ENCODE measurements around the gene CRYBG3. TPM values are rescaled to one million over a fixed set of nuclear protein-coding genes. Genes with fewer than 3 reads are reported as not detected.

Gene CRYBG3
- total and polyA plus RNA-seq, 2 of the 13 experiments (the other 11 are each of a cell fraction or from before 2014, with no cell fraction given) = 3.8 to 15.9 TPM

- no peaks in the 10 kb centered on the region for H3K27me3 ChIP-seq (ENCODE audit: control insufficient read depth in 1 of 2, insufficient read depth in 2 of 2, low read length in 2 of 2)
- H3K27ac ChIP-seq (ENCODE audit: extremely low read length, insufficient read depth, low read length) = no peak overlapping the region
- POLR2A ChIA-PET = no interaction called here
- H3K4me1 ChIP-seq (ENCODE audit: insufficient read depth, low read length) = no peaks in the 10 kb centered on the region
- no peaks in the 10 kb centered on the region for H4K20me1 ChIP-seq (ENCODE audit: insufficient read depth, low read length)
- CTCF ChIA-PET (ENCODE audit: low intra/inter-chr PET ratio, low total read pairs) = no interaction called here
- no peaks in the 10 kb centered on the region; a peak in 2 of 5 replicates for H3K36me3 ChIP-seq (replicated peaks in 1 of 2; ENCODE audit: control insufficient read depth in 1 of 2, insufficient read depth in 2 of 2, low read length in 2 of 2)
- H3K4me3 ChIP-seq (replicated peaks in 1 of 3; ENCODE audit: insufficient read depth in 1 of 3, low read depth in 2 of 3, low read length in 3 of 3) = no peak overlapping the region
- WGBS (ENCODE audit: low lambda C conversion rate) = 94% methylated on average over 1 of the region's 1 CpG
- H3K4me2 ChIP-seq (ENCODE audit: low read depth, low read length) = no peak overlapping the region
- DNase-seq (ENCODE audit: low spot score) (no peak), ATAC-seq (no peak), FAIRE-seq (no peak)
- in situ Hi-C loops (cut with HindIII; ENCODE audit: extremely low pct_ligation_motif_present, low pct_unique_long_range_greater_than_20kb) (no loop called here), intact Hi-C loops (cut with micrococcal nuclease; ENCODE audit: unreplicated experiment) (no loop called here)
- H3K9me3 ChIP-seq (ENCODE audit: low read length) = no peaks in the 10 kb centered on the region
- H2AFZ ChIP-seq (ENCODE audit: low read length) = no peak overlapping the region
- BruUV-seq (replicated peaks) = no TSS peak
- H3K79me2 ChIP-seq (ENCODE audit: insufficient read depth, low read length) = no peaks in the 10 kb centered on the region
- H3K9ac ChIP-seq (ENCODE audit: insufficient read depth, low read depth, low read length) = no peak overlapping the region
- TF ChIP-seq ZBTB33 (CRISPR knock-in tag; IDR thresholded peaks at IDR 0.05) (no peak), FOSL1 (CRISPR knock-in tag; IDR thresholded peaks at IDR 0.05; ENCODE audit: borderline replicate concordance) (no peak), GLI4 (CRISPR knock-in tag; IDR thresholded peaks at IDR 0.05; ENCODE audit: borderline replicate concordance) (no peak), BHLHE40 (IDR thresholded peaks at IDR 0.05; ENCODE audit: low read length) (no peak), PTBP1 (IDR thresholded peaks at IDR 0.05; ENCODE audit: low read depth, low read length, poor library complexity, severe bottlenecking) (no peak), GATAD1 (CRISPR knock-in tag; IDR thresholded peaks at IDR 0.05) (no peak), HNF1A (IDR thresholded peaks at IDR 0.05; ENCODE audit: low read depth) (no peak), HNF1A (CRISPR knock-in tag; IDR thresholded peaks at IDR 0.05; ENCODE audit: borderline replicate concordance) (no peak), ZIK1 (CRISPR knock-in tag; IDR thresholded peaks at IDR 0.05; ENCODE audit: borderline replicate concordance, low read depth) (no peak), ZNF496 (CRISPR knock-in tag; IDR thresholded peaks at IDR 0.05; ENCODE audit: insufficient replicate concordance) (no peak), ZNF691 (CRISPR knock-in tag; IDR thresholded peaks at IDR 0.05; ENCODE audit: borderline replicate concordance, low read depth) (no peak), FOXK2 (IDR thresholded peaks at IDR 0.05) (no peak), STAG1 (CRISPR knock-in tag; IDR thresholded peaks at IDR 0.05) (no peak), YY1 (IDR thresholded peaks at IDR 0.05; ENCODE audit: insufficient read depth, insufficient replicate concordance, low read depth, low read length) (no peak), NBN (conservative IDR thresholded peaks at IDR 0.05) (no peak), MZF1 (CRISPR knock-in tag; IDR thresholded peaks at IDR 0.05; ENCODE audit: borderline replicate concordance) (no peak), SKI (IDR thresholded peaks at IDR 0.05; ENCODE audit: partially characterized antibody) (no peak), GABPB1 (CRISPR knock-in tag; IDR thresholded peaks at IDR 0.05) (no peak), TBX2 (CRISPR knock-in tag; IDR thresholded peaks at IDR 0.05; ENCODE audit: borderline replicate concordance) (no peak)
Observed at GRCh38 chr3:97872525-97873042, 50.8 kb downstream of the CRYBG3 start.
